C4-2B (cell line): ENCODE measurements around the gene KLK8.

Source experiments
- H3K27ac ChIP-seq: fragments of 450-650 bp; 2 replicates; pipeline ENCODE4 v1.5.1; 2017
- ZFX ChIP-seq: fragments of 450-650 bp; IDR thresholded peaks from 2 replicates; pipeline ENCODE4 v1.6.1; 2017
- TF ChIP-seq, protein P1 (sequence below): fragments of 450-650 bp; conservative IDR thresholded peaks from 2 replicates; pipeline ENCODE4 v1.5.1; 2017; ENCODE audit warnings: mild to moderate bottlenecking

Gene KLK8, protein sequence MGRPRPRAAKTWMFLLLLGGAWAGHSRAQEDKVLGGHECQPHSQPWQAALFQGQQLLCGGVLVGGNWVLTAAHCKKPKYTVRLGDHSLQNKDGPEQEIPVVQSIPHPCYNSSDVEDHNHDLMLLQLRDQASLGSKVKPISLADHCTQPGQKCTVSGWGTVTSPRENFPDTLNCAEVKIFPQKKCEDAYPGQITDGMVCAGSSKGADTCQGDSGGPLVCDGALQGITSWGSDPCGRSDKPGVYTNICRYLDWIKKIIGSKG

DNA sequence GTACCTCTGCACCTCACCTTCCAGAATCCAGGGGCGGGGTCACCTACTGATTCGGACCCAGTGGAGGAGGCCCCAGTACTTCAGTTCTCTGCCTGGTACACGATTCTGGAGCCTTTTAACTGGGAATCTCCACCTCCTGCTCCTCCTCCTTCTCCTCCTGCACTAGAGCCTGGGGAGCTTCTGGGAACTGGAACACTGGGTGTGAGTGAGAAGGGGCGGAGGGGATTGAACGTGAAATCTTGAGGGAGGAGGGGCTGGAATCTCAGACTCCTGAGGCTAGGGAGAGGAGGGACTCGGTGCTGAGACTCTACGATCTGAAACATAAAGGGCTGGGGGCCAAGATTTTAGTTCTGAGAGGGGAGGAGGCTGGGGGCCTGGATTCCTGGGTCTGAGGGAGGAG lies at the start of gene KLK8:
Gene KLK8, minus strand, starts transcription at position 90 of the 400 bp plus-strand sequence. CDS start 437 bp downstream, outside the sequence.
- no peak within 1 kb of the TSS for H3K27ac ChIP-seq
- no peak for TF ChIP-seq ZFX
- TF ChIP-seq, protein P1, sequence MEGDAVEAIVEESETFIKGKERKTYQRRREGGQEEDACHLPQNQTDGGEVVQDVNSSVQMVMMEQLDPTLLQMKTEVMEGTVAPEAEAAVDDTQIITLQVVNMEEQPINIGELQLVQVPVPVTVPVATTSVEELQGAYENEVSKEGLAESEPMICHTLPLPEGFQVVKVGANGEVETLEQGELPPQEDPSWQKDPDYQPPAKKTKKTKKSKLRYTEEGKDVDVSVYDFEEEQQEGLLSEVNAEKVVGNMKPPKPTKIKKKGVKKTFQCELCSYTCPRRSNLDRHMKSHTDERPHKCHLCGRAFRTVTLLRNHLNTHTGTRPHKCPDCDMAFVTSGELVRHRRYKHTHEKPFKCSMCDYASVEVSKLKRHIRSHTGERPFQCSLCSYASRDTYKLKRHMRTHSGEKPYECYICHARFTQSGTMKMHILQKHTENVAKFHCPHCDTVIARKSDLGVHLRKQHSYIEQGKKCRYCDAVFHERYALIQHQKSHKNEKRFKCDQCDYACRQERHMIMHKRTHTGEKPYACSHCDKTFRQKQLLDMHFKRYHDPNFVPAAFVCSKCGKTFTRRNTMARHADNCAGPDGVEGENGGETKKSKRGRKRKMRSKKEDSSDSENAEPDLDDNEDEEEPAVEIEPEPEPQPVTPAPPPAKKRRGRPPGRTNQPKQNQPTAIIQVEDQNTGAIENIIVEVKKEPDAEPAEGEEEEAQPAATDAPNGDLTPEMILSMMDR, result no peak

DNA sequence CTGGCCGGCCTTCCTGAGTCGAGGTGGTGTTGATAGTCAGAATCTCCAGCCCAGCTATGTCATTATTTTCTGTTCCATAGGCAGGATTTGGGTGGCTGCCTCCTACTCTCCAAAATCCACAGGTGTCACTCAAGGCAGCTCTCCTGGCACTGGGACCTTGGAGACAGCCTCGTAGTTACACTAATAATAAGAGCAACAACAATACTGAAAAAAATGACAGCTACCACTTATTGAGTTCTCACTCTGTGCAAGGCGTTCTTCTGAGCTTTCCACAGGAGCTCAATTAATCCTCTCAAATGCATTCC lies 45.6 kb upstream of the KLK8 start:
- TF ChIP-seq, protein P1, result no peak
- no peak for TF ChIP-seq ZFX
- no peak overlapping the region for H3K27ac ChIP-seq

DNA sequence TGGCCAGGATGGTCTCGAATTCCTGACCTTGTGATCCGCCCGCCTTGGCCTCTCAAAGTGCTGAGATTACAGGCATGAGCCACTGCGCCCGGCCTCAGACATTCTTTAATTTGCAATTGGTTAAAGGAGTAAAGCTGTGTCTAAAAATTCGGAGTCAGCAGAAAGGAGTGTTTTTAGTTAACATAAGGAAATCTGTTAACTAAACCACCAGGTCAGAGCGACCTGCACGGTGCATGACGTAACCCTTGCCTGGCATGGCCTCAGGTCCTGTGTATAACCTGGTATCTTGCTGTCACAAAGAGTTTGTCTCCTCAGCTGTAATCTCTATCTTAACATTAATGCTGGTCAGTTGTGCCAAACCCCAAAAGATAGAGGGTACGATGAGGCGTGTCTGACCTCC lies 42.9 kb upstream of the KLK8 start:
- H3K27ac ChIP-seq, result no peak overlapping the region
- TF ChIP-seq, protein P1, result no peak
- TF ChIP-seq ZFX, result no peak

DNA sequence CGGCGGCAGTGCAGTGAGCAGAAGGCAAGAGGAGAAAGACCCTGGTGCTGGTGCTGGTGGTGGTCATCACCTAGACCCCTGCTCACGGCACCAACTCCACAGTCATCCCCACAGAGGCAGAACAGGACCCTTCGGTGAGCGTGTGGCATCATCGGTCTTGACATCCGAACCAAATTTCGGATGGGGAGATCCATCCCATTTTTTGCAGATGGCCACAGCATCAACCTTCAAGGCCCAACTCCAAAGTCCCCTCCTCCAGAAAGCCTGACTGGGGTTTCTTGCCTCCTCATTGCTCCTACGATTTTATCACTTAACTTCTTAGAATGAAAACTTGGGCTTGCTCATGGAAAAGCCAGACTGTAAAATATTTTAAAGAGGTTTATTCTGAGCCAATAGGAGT lies 42.1 kb upstream of the KLK8 start:
- no peak overlapping the region for H3K27ac ChIP-seq
- TF ChIP-seq ZFX, result no peak
- TF ChIP-seq, protein P1, result no peak

DNA sequence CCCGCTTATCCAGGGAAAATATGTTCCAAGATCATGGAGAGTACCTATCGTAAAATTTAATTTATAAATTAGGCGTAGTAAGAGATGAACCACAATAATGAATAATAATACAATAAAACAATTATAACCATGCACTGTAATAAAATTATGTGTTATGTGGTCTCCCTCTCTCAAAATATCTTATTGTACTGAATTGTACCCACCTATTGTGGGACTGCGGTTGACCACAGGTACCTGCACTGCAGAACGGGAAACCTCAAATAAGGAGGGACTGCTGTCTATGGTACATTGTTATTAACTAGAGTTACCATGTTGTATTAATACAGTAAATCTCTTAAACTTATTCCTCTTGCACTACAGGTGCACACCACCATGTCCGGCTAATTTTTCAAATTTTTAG lies 38.7 kb upstream of the KLK8 start:
- TF ChIP-seq, protein P1, result no peak
- no peak for TF ChIP-seq ZFX
- H3K27ac ChIP-seq, result no peak overlapping the region

DNA sequence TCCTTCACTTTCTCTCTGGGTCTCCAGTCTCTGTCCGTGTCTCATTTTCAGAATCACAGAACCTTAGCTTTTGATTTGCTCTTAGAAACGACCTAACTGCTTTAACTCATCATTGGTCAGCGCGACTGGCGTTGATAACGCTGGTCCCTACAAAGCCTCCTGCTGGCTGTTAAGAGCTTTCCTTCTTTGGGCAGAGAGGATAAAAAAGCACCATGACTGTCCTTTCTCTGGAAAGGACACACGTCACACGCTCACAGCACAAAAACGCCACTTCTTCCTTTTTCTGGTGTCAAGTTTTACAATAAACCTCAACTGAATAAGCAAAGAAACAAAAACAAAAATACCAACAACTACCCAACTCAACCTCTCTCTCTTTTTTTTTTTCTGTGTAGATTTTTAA lies 35.1 kb upstream of the KLK8 start:
- no peak overlapping the region for H3K27ac ChIP-seq
- TF ChIP-seq, protein P1, result no peak

DNA sequence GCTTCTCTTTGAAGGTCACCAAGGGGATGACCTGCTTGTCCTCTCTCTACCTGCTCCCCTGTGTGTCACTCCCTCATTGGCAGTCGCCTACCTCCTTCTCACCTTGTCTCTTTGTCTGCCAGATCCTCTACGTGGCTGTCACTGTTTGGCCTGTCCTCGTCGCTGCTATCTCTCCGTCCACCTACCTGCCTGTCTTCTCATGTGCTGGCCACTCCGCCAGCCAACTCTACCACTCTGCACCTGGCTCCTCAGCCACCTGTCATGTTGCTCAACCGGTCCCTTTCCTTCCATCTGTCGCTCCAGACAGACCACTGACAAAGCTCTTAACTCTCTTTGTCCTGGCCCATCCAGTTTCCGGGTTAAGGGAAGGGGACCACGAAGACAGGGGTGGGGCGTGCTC lies 33.3 kb upstream of the KLK8 start, which contains the start of gene KLK12:
Gene KLK12, minus strand, starts transcription at position 299 of the 400 bp plus-strand sequence. CDS start 381 bp downstream, outside the sequence.
- no peak for TF ChIP-seq ZFX
- TF ChIP-seq, protein P1, result no peak
- H3K27ac ChIP-seq, result no peak within 1 kb of the TSS
